Measurements from ENCODE around the gene YES1. TPM values are rescaled to one million over a fixed set of nuclear protein-coding genes. Genes with fewer than 3 reads are reported as not detected.

YES1 gene
- total RNA-seq, 1 donor from 2014 or later = 209 TPM

DNA sequence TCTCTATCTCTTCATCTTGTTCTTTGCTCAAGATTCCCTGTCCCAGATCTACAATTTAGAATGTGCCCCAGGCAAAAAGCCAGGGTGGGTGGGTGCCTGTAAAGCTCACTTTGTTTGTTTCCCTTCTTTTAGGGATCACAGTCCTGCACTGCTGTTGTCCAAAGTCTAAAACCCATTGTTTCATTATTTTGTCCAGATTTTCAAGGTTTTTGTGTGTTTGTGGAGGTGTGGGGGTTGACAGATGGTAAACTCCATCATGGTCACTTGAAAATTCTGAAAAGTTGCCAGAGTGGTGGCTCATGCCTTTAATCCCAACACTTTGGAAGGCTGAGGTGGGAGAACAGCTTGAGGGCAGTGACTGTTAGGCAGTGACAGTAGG lies 41.5 kb downstream of the YES1 start:
- no peak overlapping the region for H3K9ac ChIP-seq
- Mint-ChIP-seq H3K4me1 (no peaks in the 10 kb centered on the region), H3K27me3 (ENCODE audit: insufficient read depth, low read depth) (no peaks in the 10 kb centered on the region), H3K27ac (no peak overlapping the region), H3K4me3 (no peak overlapping the region), H3K9me3 (peaks cover 2% of the 10 kb centered on the region), H3K36me3 (peaks cover 9% of the 10 kb centered on the region)
- H3K4me3 ChIP-seq = no peak overlapping the region
- H3F3A ChIP-seq (ENCODE audit: low read depth) = no peaks in the 10 kb centered on the region
- H3K79me2 ChIP-seq (ENCODE audit: low read depth) = peaks cover 95% of the 10 kb centered on the region
- H3K4me2 ChIP-seq = no peak overlapping the region
- no peaks in the 10 kb centered on the region for H3K36me3 ChIP-seq
- H2AFZ ChIP-seq (replicated peaks) = no peak overlapping the region
- no peak overlapping the region for H3K27ac ChIP-seq
- no peaks in the 10 kb centered on the region for H3K4me1 ChIP-seq
- DNase-seq (ENCODE audit: low spot score) = no peak
- H3K9me3 ChIP-seq (ENCODE audit: low read depth) = no peaks in the 10 kb centered on the region
- no peaks in the 10 kb centered on the region for H3K27me3 ChIP-seq
- peaks cover 55% of the 10 kb centered on the region for H4K20me1 ChIP-seq (ENCODE audit: low read depth)
- TF ChIP-seq EZH2phosphoT487 (IDR thresholded peaks at IDR 0.05) (no peak), EZH2 (IDR thresholded peaks at IDR 0.05) (no peak), CTCF (IDR thresholded peaks at IDR 0.05) (no peak)

DNA sequence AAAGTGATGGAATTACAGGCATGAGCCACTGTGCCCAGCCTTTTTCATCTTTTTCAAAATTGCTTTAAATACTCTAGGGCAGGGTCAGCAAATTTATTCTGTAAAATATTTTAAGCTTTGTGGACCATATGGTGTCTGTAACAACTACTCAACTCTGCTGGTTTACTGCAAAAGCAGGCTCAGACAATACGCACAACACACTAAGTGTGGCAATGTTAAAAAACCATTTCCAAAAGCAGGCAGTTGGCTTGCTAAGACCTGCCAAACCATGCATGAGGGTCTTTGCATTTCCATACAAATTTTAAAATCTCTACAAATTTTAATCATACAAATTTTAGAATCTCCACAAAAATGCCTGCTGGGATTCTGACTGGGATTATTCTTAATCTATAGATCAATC lies 44.1 kb downstream of the YES1 start:
- no peaks in the 10 kb centered on the region for H3K27me3 ChIP-seq
- H3K36me3 ChIP-seq = no peaks in the 10 kb centered on the region
- H3K4me3 ChIP-seq = no peak overlapping the region
- no peaks in the 10 kb centered on the region for H3K9me3 ChIP-seq (ENCODE audit: low read depth)
- TF ChIP-seq CTCF (IDR thresholded peaks at IDR 0.05) (no peak), EZH2 (IDR thresholded peaks at IDR 0.05) (no peak), EZH2phosphoT487 (IDR thresholded peaks at IDR 0.05) (no peak)
- no peaks in the 10 kb centered on the region for H3K27me3 Mint-ChIP-seq (ENCODE audit: insufficient read depth, low read depth)
- no peaks in the 10 kb centered on the region for H3F3A ChIP-seq (ENCODE audit: low read depth)
- no peak overlapping the region for H3K9ac ChIP-seq
- no peaks in the 10 kb centered on the region for H3K4me1 ChIP-seq
- H3K4me2 ChIP-seq = no peak overlapping the region
- peaks cover 90% of the 10 kb centered on the region for H3K79me2 ChIP-seq (ENCODE audit: low read depth)
- H3K9me3 Mint-ChIP-seq = peaks cover 7% of the 10 kb centered on the region
- H3K27ac Mint-ChIP-seq = no peak overlapping the region
- H3K4me1 Mint-ChIP-seq = no peaks in the 10 kb centered on the region
- peaks cover 14% of the 10 kb centered on the region for H3K36me3 Mint-ChIP-seq
- no peak overlapping the region for H3K4me3 Mint-ChIP-seq
- H4K20me1 ChIP-seq (ENCODE audit: low read depth) = peaks cover 33% of the 10 kb centered on the region
- no peak overlapping the region for H3K27ac ChIP-seq
- no peak overlapping the region for H2AFZ ChIP-seq (replicated peaks)
- no peak for DNase-seq (ENCODE audit: low spot score)

DNA sequence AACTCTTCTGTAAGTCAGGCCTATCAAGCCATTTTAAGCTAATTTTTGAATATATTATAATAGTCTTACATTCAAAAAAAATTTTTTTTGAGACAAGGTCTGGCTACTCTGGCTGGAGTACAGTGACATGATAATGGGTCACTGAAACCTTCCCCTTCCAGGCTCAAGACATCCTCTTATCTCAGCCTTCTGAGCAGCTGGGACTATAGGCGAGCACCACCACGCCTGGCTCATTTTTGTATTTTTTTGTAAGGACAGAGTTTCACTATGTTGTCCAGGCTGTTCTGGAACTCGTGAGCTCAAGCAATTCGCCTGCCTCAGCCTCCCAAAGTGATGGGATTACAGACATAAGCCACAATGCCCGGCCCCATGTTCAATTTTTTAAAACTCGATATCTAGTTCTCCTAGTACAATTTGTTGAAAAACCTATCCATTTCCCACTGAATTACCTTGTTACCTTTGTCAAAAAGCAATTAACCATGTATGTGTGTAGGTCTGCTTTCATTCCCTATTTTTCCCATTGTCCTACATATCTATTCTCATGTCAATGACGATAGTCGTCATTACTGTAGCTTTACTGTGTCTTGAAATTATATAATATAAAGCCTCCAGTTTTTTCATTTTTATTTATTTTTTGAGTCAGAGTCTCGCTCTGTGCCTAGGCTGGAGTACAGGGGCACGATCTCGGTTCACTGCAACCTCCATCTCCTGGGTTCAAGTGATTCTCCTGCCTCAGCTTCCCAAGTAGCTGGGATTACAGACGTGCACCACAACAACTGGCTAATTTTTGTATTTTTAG lies 44.8 kb downstream of the YES1 start:
- Histone ChIP-seq H2AFZ (replicated peaks) (no peak overlapping the region), H3K4me3 (no peak overlapping the region), H3K4me1 (no peaks in the 10 kb centered on the region), H3K36me3 (no peaks in the 10 kb centered on the region), H3K27ac (no peak overlapping the region), H3F3A (ENCODE audit: low read depth) (no peaks in the 10 kb centered on the region), H3K9ac (no peak overlapping the region), H4K20me1 (ENCODE audit: low read depth) (peaks cover 28% of the 10 kb centered on the region), H3K9me3 (ENCODE audit: low read depth) (no peaks in the 10 kb centered on the region), H3K4me2 (no peak overlapping the region), H3K27me3 (no peaks in the 10 kb centered on the region), H3K79me2 (ENCODE audit: low read depth) (peaks cover 90% of the 10 kb centered on the region)
- Mint-ChIP-seq H3K4me3 (no peak overlapping the region), H3K27ac (no peak overlapping the region), H3K4me1 (no peaks in the 10 kb centered on the region), H3K27me3 (ENCODE audit: insufficient read depth, low read depth) (no peaks in the 10 kb centered on the region), H3K9me3 (peaks cover 7% of the 10 kb centered on the region), H3K36me3 (peaks cover 15% of the 10 kb centered on the region)
- DNase-seq (ENCODE audit: low spot score) = no peak
- TF ChIP-seq CTCF (IDR thresholded peaks at IDR 0.05) (no peak), EZH2 (IDR thresholded peaks at IDR 0.05) (no peak), EZH2phosphoT487 (IDR thresholded peaks at IDR 0.05) (no peak)
